Tibial artery (tissue), 4 donors: ENCODE measurements around the gene ATF7.

Experiments
- DNase-seq, 2 donors: peaks; one replicate each; pipeline ENCODE4 v3.0.0-alpha.2; 2019
- H3K27ac ChIP-seq, 2 donors: fragments of 200-600 bp; sonication (generic) in 1 of 2; 1 replicate in 1 of 2; 2 replicates in 1 of 2; pipeline ENCODE4 v1.5.1; 2018 to 2019; ENCODE audit warnings: mild to moderate bottlenecking in 1 of 2
- H3K27me3 ChIP-seq, 2 donors: fragments of 200-600 bp; sonication (generic) in 1 of 2; one replicate each; pipeline versions ENCODE4 v1.5.1 to v1.6.0; 2016 to 2019
- H3K36me3 ChIP-seq, 3 donors: fragments of 200-600 bp; sonication (generic) in 2 of 3; one replicate each; pipeline ENCODE4 v1.5.1; 2016 to 2019; ENCODE audit warnings: mild to moderate bottlenecking in 2 of 3
- H3K4me1 ChIP-seq, 4 donors: fragments of 200-600 bp; sonication (generic) in 2 of 4; 1 replicate in 3 of 4; 2 replicates in 1 of 4; pipeline ENCODE4 v1.5.1; 2016 to 2019
- H3K4me3 ChIP-seq, 2 donors: fragments of 200-600 bp; sonication (generic) in 1 of 2; 1 replicate in 1 of 2; 2 replicates in 1 of 2; pipeline ENCODE4 v1.5.1; 2018 to 2019; ENCODE audit warnings: mild to moderate bottlenecking in 2 of 2
- H3K9me3 ChIP-seq, 3 donors: fragments of 200-600 bp; sonication (generic) in 1 of 3; one replicate each; pipeline ENCODE4 v1.5.1; 2016 to 2019
- intact Hi-C: fragments of 100-400 bp; cut with DNase I; formaldehyde crosslinking; loops from one replicate; pipeline ENCODE4 v1.15.0; 2023; ENCODE audit warnings: low total_unique reads
- TF ChIP-seq, protein P1 (sequence below), 2 experiments: fragments of 200-600 bp in 1 of 2; fragments of 450-650 bp in 1 of 2; IDR thresholded peaks; one replicate each; pipeline ENCODE4 v1.5.1; 2017 to 2019; ENCODE audit warnings: antibody characterized with exemption in 2 of 2, mild to moderate bottlenecking in 1 of 2, moderate library complexity in 1 of 2

The ATF7 gene

DNA sequence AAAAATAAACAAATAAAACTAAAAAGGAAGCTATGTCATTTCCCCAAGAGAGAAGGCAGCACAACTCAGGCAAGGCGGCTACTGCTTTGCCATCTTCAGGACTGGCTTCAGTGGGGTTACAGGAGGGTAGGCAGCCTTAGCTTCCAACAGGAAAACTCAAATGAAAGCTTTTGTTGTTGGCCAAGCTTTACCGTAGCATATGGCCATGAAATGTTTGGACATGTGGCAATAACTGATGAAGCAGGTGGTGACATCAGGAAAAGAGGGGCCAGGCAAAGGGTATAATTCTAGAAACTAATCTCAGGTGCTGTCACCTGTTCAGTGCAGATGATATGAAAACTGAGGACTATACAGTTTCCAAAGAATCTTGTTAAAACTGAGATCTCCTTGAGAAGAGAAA, 96.1 kb downstream of the ATF7 start:
- no peaks in the 10 kb centered on the region for H3K9me3 ChIP-seq
- H3K4me1 ChIP-seq, result no peaks in the 10 kb centered on the region
- no peak overlapping the region for H3K27ac ChIP-seq
- TF ChIP-seq, protein P1, sequence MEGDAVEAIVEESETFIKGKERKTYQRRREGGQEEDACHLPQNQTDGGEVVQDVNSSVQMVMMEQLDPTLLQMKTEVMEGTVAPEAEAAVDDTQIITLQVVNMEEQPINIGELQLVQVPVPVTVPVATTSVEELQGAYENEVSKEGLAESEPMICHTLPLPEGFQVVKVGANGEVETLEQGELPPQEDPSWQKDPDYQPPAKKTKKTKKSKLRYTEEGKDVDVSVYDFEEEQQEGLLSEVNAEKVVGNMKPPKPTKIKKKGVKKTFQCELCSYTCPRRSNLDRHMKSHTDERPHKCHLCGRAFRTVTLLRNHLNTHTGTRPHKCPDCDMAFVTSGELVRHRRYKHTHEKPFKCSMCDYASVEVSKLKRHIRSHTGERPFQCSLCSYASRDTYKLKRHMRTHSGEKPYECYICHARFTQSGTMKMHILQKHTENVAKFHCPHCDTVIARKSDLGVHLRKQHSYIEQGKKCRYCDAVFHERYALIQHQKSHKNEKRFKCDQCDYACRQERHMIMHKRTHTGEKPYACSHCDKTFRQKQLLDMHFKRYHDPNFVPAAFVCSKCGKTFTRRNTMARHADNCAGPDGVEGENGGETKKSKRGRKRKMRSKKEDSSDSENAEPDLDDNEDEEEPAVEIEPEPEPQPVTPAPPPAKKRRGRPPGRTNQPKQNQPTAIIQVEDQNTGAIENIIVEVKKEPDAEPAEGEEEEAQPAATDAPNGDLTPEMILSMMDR (IDR thresholded peaks at IDR 0.05), result no peak
- no peaks in the 10 kb centered on the region for H3K27me3 ChIP-seq
- H3K36me3 ChIP-seq, result peaks cover 80 to 99% (median 83%) of the 10 kb centered on the region in 3 donors
- no peak overlapping the region for H3K4me3 ChIP-seq
- intact Hi-C loops, result no loop called here
- no peak for DNase-seq

DNA sequence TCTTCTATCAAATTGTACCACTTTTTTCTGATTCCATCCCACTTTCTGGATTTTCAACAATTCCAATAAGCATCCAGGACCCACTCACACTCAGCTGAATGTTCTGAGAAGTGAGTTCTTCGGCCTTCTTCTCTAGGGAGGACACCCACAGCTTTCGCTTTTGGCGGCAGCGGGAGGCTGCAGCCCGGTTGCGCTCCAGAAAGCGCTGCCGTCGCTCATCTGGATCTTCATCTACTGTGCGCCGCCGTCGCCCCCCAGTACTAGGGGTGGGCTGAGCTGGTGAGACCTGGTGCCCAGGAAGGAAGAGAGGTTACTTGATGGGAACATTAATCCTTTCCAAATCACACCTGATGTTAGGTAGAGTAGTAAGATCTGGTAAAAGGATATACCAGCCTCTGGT, 101.7 kb downstream of the ATF7 start:
- Histone ChIP-seq H3K36me3 (peaks cover 79 to 100% (median 84%) of the 10 kb centered on the region in 3 donors), H3K27ac (no peak overlapping the region), H3K4me1 (no peaks in the 10 kb centered on the region), H3K9me3 (no peaks in the 10 kb centered on the region), H3K4me3 (no peak overlapping the region), H3K27me3 (no peaks in the 10 kb centered on the region)
- DNase-seq, result no peak
- intact Hi-C loops, result no loop called here
- TF ChIP-seq, protein P1 (IDR thresholded peaks at IDR 0.05), result no peak

DNA sequence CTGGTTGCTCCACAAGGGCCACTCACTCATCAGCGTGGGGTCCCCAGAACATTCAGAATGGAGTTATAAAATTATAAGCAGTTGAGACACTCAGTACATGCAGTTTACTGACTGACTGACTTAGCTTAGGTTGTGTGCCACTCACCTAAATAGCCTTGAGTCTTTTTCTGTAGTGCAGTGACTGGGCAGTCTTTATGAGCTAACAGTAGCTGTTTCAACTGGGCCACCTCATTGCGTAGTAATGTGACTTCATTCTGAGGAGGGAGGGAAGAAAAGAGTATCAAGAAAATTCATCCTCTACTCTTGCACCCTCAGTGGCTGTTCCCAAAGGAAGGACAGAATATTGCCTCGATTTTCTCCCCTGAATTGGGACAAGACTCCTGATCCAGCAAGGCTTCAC, 103.1 kb downstream of the ATF7 start:
- DNase-seq, result no peak
- intact Hi-C loops, result no loop called here
- H3K27ac ChIP-seq, result no peak overlapping the region
- no peak overlapping the region for H3K4me3 ChIP-seq
- TF ChIP-seq, protein P1 (IDR thresholded peaks at IDR 0.05), result no peak
- H3K36me3 ChIP-seq, result peaks cover 79 to 100% (median 92%) of the 10 kb centered on the region in 3 donors
- H3K9me3 ChIP-seq, result no peaks in the 10 kb centered on the region
- H3K4me1 ChIP-seq, result no peaks in the 10 kb centered on the region
- no peaks in the 10 kb centered on the region for H3K27me3 ChIP-seq

DNA sequence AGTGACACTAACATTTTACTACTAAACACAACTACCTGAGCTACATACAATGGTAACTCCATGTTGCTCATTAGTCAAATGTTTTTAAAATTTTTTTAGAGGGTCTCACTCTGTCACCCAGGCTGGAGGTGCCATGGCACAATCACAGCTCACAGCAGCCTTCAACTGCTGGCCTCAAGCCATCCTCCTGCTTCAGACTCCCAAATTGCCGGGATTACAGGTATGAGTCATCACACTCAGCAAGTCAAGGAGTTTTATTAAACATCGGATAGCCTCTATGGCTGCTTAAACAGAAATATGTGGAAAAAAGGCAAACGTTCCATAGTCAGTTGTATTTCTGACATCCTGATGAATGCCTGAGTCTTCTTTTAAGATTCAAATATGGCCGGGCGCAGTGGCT, 107.8 kb downstream of the ATF7 start:
- Histone ChIP-seq H3K4me3 (no peak overlapping the region), H3K36me3 (peaks cover 86 to 100% (median 88%) of the 10 kb centered on the region in 3 donors), H3K27ac (no peak overlapping the region), H3K4me1 (no peaks in the 10 kb centered on the region), H3K27me3 (no peaks in the 10 kb centered on the region), H3K9me3 (no peaks in the 10 kb centered on the region)
- TF ChIP-seq, protein P1 (IDR thresholded peaks at IDR 0.05), result no peak
- intact Hi-C loops, result no loop called here
- DNase-seq, result no peak

DNA sequence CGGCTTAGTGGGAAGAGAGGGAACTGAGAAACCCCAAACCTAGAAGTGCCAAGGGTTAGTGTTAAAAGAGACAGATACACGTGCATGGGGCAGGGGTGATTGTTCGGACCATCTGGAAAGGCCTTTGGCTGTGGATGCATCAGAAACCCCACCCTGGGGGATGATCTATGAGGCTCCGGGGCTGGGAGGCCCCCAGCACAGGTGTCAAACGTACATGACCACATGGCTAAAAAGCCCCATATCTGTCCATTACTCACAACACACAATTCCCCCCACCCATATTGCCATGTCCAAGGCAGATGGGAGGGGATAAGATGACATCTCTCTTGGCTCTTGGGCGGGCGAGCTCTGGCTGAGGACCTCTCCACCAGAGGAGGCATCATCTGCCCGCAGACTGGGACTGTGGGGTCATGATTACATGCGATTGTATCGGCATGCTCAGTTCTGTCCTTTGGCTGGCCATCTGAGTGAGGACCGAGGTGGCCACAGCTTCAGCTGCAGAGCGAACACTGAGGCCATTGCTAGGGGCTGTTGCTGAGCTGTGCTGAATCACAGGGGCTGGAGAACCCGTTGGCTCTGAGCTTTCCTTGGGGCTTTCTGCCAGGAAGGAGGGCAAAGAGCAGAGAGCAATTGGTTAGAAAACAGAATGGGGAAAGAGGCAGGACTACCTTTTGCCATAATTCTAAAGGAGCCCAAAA, 109.3 kb downstream of the ATF7 start:
- Histone ChIP-seq H3K9me3 (no peaks in the 10 kb centered on the region), H3K27me3 (no peaks in the 10 kb centered on the region), H3K27ac (no peak overlapping the region), H3K36me3 (peaks cover 86 to 100% (median 88%) of the 10 kb centered on the region in 3 donors), H3K4me1 (no peaks in the 10 kb centered on the region), H3K4me3 (no peak overlapping the region)
- DNase-seq, result no peak
- intact Hi-C loops, result no loop called here
- TF ChIP-seq, protein P1 (IDR thresholded peaks at IDR 0.05), result no peak
